HepG2 (cell line): ENCODE data around the gene AP2A2. TPM values are rescaled to one million over a fixed set of nuclear protein-coding genes. Genes with fewer than 3 reads are reported as not detected.

ENCODE experiments used
- CBFB ChIP-seq: sonication (generic); formaldehyde crosslinking; IDR thresholded peaks from 2 replicates; pipeline ENCODE4 v1.4.0; 2020; ENCODE audit warnings: missing genetic modification reagents
- CENPX ChIP-seq: sonication (generic); formaldehyde crosslinking; IDR thresholded peaks from 2 replicates; pipeline ENCODE4 v1.9.0; 2021; ENCODE audit warnings: mild to moderate bottlenecking, missing genetic modification reagents, moderate library complexity
- ELF4 ChIP-seq: sonication (generic); formaldehyde crosslinking; IDR thresholded peaks from 2 replicates; pipeline ENCODE4 v1.5.0; 2020; ENCODE audit warnings: missing genetic modification reagents, mild to moderate bottlenecking, moderate library complexity, borderline replicate concordance
- GTF2F1 ChIP-seq: fragments of 150-350 bp; IDR thresholded peaks from 2 replicates; pipeline ENCODE4 v1.6.1; 2014; ENCODE audit warnings: low read length
- HNF4A ChIP-seq: sonication (generic); formaldehyde crosslinking; IDR thresholded peaks from 2 replicates; pipeline ENCODE4 v1.4.0; 2020; ENCODE audit warnings: missing genetic modification reagents
- KLF16 ChIP-seq, 2 experiments: sonication (generic) in 1 of 2; formaldehyde crosslinking in 1 of 2; IDR thresholded peaks; 2 replicates each; pipeline versions ENCODE4 v1.6.1 to v1.8.0; 2016 to 2023; ENCODE audit warnings: missing genetic modification reagents in 2 of 2, missing compliant biosample characterization in 1 of 2
- MEF2D ChIP-seq: sonication (generic); formaldehyde crosslinking; IDR thresholded peaks from 2 replicates; pipeline ENCODE4 v1.5.1; 2020; ENCODE audit warnings: mild to moderate bottlenecking, missing genetic modification reagents
- NFE2L2 ChIP-seq: fragments of 150-350 bp; IDR thresholded peaks from 2 replicates; pipeline ENCODE4 v1.6.1; 2014; ENCODE audit warnings: low read length
- PCBP2 ChIP-seq: fragments of 200-400 bp; formaldehyde crosslinking; optimal IDR thresholded peaks from 2 replicates; pipeline ENCODE3; 2018; ENCODE audit warnings: low read length, low read depth; ENCODE audit not compliant: poor library complexity, severe bottlenecking
- RBM22 ChIP-seq: fragments of 200-400 bp; formaldehyde crosslinking; optimal IDR thresholded peaks from 2 replicates; pipeline ENCODE3; 2017; ENCODE audit warnings: mild to moderate bottlenecking, low read length, moderate library complexity
- ZEB1 ChIP-seq: IDR thresholded peaks from 2 replicates; pipeline ENCODE4 v1.6.1; 2012; ENCODE audit warnings: mild to moderate bottlenecking, low read depth, inconsistent platforms; ENCODE audit not compliant: insufficient replicate concordance
- ZMYM2 ChIP-seq: sonication (generic); formaldehyde crosslinking; IDR thresholded peaks from 2 replicates; pipeline ENCODE4 v1.8.0; 2022; ENCODE audit warnings: mild to moderate bottlenecking, missing genetic modification reagents
- ZNF501 ChIP-seq: sonication (generic); formaldehyde crosslinking; IDR thresholded peaks from 2 replicates; pipeline ENCODE4 v1.5.1; 2020; ENCODE audit warnings: mild to moderate bottlenecking, moderate library complexity, missing genetic modification reagents
- ZNF619 ChIP-seq: sonication (generic); formaldehyde crosslinking; IDR thresholded peaks from 2 replicates; pipeline ENCODE4 v1.4.0; 2020; ENCODE audit warnings: mild to moderate bottlenecking, missing genetic modification reagents
- ZNF737 ChIP-seq: sonication (generic); formaldehyde crosslinking; IDR thresholded peaks from 2 replicates; pipeline ENCODE4 v1.5.0; 2020; ENCODE audit warnings: missing genetic modification reagents, mild to moderate bottlenecking, borderline replicate concordance
- ZNF841 ChIP-seq: sonication (generic); formaldehyde crosslinking; IDR thresholded peaks from 2 replicates; pipeline ENCODE4 v1.8.1; 2023; ENCODE audit warnings: missing genetic modification reagents, borderline replicate concordance
- ZNF850 ChIP-seq: sonication (generic); formaldehyde crosslinking; conservative IDR thresholded peaks from 2 replicates; pipeline ENCODE4 v1.9.0; 2021; ENCODE audit warnings: mild to moderate bottlenecking, missing genetic modification reagents
- polyA plus RNA-seq, 8 experiments: library from polyadenylated mRNA; depleted of rRNA in 3 of 8; stranded (reverse) in 7 of 8; unstranded in 1 of 8; fragments of >200 nt; fragmentation: Illumina TruSeq in 4 of 8; extraction: Trizol in 4 of 8; gene quantifications; 2 replicates each; pipeline versions ENCODE4 v1.2.1 to v1.2.3, GENCODE V29; 2011 to 2016; ENCODE audit warnings: low read depth in 4 of 8, missing spikeins in 1 of 8, mixed read lengths in 1 of 8; ENCODE audit not compliant: insufficient read depth in 1 of 8
- total RNA-seq, 5 experiments: library from RNA; depleted of rRNA; stranded (reverse); fragments of >200 nt; fragmentation: Illumina TruSeq; extraction: Trizol; gene quantifications; 2 replicates each; pipeline ENCODE4 v1.2.3, GENCODE V29; 2016; ENCODE audit warnings: low read depth in 1 of 5
- TF ChIP-seq, protein P1 (sequence below): sonication (generic); formaldehyde crosslinking; IDR thresholded peaks from 2 replicates; pipeline ENCODE4 v1.5.0; 2020; ENCODE audit warnings: missing genetic modification reagents
- TF ChIP-seq, protein P2 (sequence below): sonication (generic); formaldehyde crosslinking; IDR thresholded peaks from 2 replicates; pipeline ENCODE4 v1.4.0; 2020; ENCODE audit warnings: low read depth, mild to moderate bottlenecking, missing genetic modification reagents
- TF ChIP-seq, protein P3 (sequence below): IDR thresholded peaks from 2 replicates; pipeline ENCODE4 v1.6.1; 2016; ENCODE audit warnings: mild to moderate bottlenecking, missing biosample characterization, missing genetic modification reagents
- TF ChIP-seq, protein P4 (sequence below), 2 experiments: sonication (generic) in 1 of 2; formaldehyde crosslinking in 1 of 2; IDR thresholded peaks; 2 replicates each; pipeline versions ENCODE4 v1.6.1 to v1.9.0; 2014 to 2022; ENCODE audit warnings: antibody characterized with exemption in 1 of 2, borderline replicate concordance in 1 of 2, inconsistent platforms in 1 of 2, low read depth in 1 of 2, missing genetic modification reagents in 1 of 2

Gene AP2A2
- total and polyA plus RNA-seq, 2 of the 13 experiments (the other 11 are each of a cell fraction or from before 2014, with no cell fraction given), result 25.7 to 75.7 TPM

DNA sequence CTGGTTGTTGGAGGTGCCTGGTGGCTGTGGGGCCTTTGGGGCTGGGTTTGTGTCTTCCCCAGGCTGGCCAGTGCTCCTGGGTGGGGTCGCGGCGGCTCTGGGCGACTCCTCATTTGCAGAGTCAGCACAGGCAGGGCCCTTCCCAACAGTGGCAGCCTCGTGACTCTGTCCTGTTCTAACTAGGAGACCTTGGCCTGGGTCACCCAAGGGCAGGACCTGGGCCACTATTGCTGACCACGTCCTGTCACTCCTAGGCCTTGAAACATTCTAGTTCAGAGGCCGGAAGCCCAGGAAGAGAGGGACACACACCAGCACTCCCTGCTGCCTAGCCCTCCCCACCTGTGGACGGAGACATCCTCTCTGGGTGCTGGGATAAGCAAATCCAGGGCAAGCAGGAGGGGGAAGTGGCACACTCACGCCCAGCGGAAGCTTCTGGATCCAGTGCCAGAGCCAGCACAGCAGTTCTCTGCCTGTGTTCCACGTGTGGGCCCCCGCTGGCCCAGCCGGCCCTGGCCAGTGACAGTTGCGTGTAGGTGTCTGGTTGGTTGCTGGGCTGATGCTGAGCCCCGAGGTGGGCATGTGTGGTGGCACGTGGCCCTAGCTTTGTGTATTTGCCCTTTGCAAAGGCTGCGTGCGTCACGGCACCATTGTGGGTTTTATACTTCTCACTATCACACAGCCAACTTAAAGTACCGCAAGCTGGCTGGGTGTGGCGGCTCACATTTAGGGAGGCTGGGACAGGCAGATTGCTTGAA lies 10.7 kb upstream of the AP2A2 start (continued):
- TF ChIP-seq KLF16 (CRISPR knock-in tag; IDR thresholded peaks at IDR 0.05) (peak in 1 of 2 experiments; percentile 55; a peak in 1 of 4 replicates), ZMYM2 (peak; percentile 66; the same call in 1 of the 2 replicates), MEF2D (peak; percentile 15; the same call in 1 of the 2 replicates), GTF2F1 (no peak), ZNF850 (CRISPR knock-in tag) (no peak), CENPX (CRISPR knock-in tag) (no peak), ZNF501 (CRISPR knock-in tag) (peak; percentile 79), ELF4 (CRISPR knock-in tag) (no peak), RBM22 (no peak), PCBP2 (no peak), ZEB1 (no peak), ZNF737 (CRISPR knock-in tag) (no peak), NFE2L2 (no peak), CBFB (CRISPR knock-in tag) (0 out of 2 replicates have a peak, but pooled peaks have one; percentile 52), ZNF619 (CRISPR knock-in tag) (0 out of 2 replicates have a peak, but pooled peaks have one; percentile 27), ZNF841 (CRISPR knock-in tag) (no peak), HNF4A (CRISPR knock-in tag) (peak; percentile 70)
- TF ChIP-seq, protein P1, sequence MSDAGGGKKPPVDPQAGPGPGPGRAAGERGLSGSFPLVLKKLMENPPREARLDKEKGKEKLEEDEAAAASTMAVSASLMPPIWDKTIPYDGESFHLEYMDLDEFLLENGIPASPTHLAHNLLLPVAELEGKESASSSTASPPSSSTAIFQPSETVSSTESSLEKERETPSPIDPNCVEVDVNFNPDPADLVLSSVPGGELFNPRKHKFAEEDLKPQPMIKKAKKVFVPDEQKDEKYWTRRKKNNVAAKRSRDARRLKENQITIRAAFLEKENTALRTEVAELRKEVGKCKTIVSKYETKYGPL, result no peak
- TF ChIP-seq, protein P2, sequence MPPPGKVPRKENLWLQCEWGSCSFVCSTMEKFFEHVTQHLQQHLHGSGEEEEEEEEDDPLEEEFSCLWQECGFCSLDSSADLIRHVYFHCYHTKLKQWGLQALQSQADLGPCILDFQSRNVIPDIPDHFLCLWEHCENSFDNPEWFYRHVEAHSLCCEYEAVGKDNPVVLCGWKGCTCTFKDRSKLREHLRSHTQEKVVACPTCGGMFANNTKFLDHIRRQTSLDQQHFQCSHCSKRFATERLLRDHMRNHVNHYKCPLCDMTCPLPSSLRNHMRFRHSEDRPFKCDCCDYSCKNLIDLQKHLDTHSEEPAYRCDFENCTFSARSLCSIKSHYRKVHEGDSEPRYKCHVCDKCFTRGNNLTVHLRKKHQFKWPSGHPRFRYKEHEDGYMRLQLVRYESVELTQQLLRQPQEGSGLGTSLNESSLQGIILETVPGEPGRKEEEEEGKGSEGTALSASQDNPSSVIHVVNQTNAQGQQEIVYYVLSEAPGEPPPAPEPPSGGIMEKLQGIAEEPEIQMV (CRISPR knock-in tag), result no peak
- TF ChIP-seq, protein P3, sequence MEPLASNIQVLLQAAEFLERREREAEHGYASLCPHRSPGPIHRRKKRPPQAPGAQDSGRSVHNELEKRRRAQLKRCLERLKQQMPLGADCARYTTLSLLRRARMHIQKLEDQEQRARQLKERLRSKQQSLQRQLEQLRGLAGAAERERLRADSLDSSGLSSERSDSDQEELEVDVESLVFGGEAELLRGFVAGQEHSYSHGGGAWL (CRISPR knock-in tag), result no peak
- TF ChIP-seq, protein P4, sequence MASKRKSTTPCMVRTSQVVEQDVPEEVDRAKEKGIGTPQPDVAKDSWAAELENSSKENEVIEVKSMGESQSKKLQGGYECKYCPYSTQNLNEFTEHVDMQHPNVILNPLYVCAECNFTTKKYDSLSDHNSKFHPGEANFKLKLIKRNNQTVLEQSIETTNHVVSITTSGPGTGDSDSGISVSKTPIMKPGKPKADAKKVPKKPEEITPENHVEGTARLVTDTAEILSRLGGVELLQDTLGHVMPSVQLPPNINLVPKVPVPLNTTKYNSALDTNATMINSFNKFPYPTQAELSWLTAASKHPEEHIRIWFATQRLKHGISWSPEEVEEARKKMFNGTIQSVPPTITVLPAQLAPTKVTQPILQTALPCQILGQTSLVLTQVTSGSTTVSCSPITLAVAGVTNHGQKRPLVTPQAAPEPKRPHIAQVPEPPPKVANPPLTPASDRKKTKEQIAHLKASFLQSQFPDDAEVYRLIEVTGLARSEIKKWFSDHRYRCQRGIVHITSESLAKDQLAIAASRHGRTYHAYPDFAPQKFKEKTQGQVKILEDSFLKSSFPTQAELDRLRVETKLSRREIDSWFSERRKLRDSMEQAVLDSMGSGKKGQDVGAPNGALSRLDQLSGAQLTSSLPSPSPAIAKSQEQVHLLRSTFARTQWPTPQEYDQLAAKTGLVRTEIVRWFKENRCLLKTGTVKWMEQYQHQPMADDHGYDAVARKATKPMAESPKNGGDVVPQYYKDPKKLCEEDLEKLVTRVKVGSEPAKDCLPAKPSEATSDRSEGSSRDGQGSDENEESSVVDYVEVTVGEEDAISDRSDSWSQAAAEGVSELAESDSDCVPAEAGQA (IDR thresholded peaks at IDR 0.05; ENCODE audit: low read depth), result no peak
- TF ChIP-seq, protein P4 (CRISPR knock-in tag; IDR thresholded peaks at IDR 0.05; ENCODE audit: borderline replicate concordance), result no peak
